ENCODE data around the gene SMO.
A peak's percentile ranks its signal among the peaks of the same experiment; 100 is the strongest.

SMO gene

GRCh38 chr7:129210256-129210988 lies 22.0 kb downstream of the SMO start:
- H3K9ac ChIP-seq (ENCODE audit: low read length): no peak overlapping the region
- TF ChIP-seq CTCF (IDR thresholded peaks at IDR 0.05; ENCODE audit: insufficient read depth, low read length, poor library complexity, severe bottlenecking) (peak; percentile 78), EZH2phosphoT487 (conservative IDR thresholded peaks at IDR 0.05; ENCODE audit: low read length) (no peak)
- H3F3A ChIP-seq (ENCODE audit: insufficient read depth): no peaks in the 10 kb centered on the region
- no peak overlapping the region for H3K27ac ChIP-seq (ENCODE audit: low read depth, low read length)
- H3K27me3 ChIP-seq (ENCODE audit: low read length): no peaks in the 10 kb centered on the region
- no peak overlapping the region for H3K4me3 ChIP-seq (ENCODE audit: insufficient read depth, low read length, poor library complexity, severe bottlenecking)
- H3K9me3 ChIP-seq (ENCODE audit: insufficient read depth, low read length): no peaks in the 10 kb centered on the region
- H3K4me2 ChIP-seq (ENCODE audit: low read depth, low read length, poor library complexity, severe bottlenecking): no peak overlapping the region
- no peaks in the 10 kb centered on the region for H4K20me1 ChIP-seq (ENCODE audit: low read depth, low read length)
- no peaks in the 10 kb centered on the region for H3K79me2 ChIP-seq (ENCODE audit: insufficient read depth, low read length)
- no peaks in the 10 kb centered on the region for H3K36me3 ChIP-seq (ENCODE audit: low read length)
- no peak overlapping the region for H2AFZ ChIP-seq (ENCODE audit: low read depth, low read length, severe bottlenecking)
- no peaks in the 10 kb centered on the region for H3K9me2 ChIP-seq (replicated peaks; ENCODE audit: insufficient read depth, low read length)

- Histone ChIP-seq H3K9me2 (replicated peaks; ENCODE audit: insufficient read depth, low read length) (no peaks in the 10 kb centered on the region), H3K4me3 (ENCODE audit: insufficient read depth, low read length, poor library complexity, severe bottlenecking) (no peak overlapping the region), H3K9ac (ENCODE audit: low read length) (no peak overlapping the region), H3K36me3 (ENCODE audit: low read length) (no peaks in the 10 kb centered on the region), H4K20me1 (ENCODE audit: low read depth, low read length) (no peaks in the 10 kb centered on the region), H3K9me3 (ENCODE audit: insufficient read depth, low read length) (no peaks in the 10 kb centered on the region), H2AFZ (ENCODE audit: low read depth, low read length, severe bottlenecking) (peak overlapping the region; percentile 56), H3K79me2 (ENCODE audit: insufficient read depth, low read length) (no peaks in the 10 kb centered on the region), H3F3A (ENCODE audit: insufficient read depth) (no peaks in the 10 kb centered on the region), H3K27me3 (ENCODE audit: low read length) (no peaks in the 10 kb centered on the region), H3K27ac (ENCODE audit: low read depth, low read length) (no peak overlapping the region), H3K4me2 (ENCODE audit: low read depth, low read length, poor library complexity, severe bottlenecking) (no peak overlapping the region)
- no peak for TF ChIP-seq EZH2phosphoT487 (conservative IDR thresholded peaks at IDR 0.05; ENCODE audit: low read length)
- no peak for TF ChIP-seq CTCF (IDR thresholded peaks at IDR 0.05; ENCODE audit: insufficient read depth, low read length, poor library complexity, severe bottlenecking)
These were observed 22.5 kb downstream of the SMO start for GRCh38 chr7:129210989-129211312.

DNA sequence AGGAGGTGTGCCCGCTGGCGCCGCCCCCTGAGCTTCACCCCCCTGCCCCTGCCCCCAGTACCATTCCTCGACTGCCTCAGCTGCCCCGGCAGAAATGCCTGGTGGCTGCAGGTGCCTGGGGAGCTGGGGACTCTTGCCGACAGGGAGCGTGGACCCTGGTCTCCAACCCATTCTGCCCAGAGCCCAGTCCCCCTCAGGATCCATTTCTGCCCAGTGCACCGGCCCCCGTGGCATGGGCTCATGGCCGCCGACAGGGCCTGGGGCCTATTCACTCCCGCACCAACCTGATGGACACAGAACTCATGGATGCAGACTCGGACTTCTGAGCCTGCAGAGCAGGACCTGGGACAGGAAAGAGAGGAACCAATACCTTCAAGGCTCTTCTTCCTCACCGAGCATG lies 23.7 kb downstream of the SMO start:
- Histone ChIP-seq H4K20me1 (ENCODE audit: low read depth, low read length) (no peaks in the 10 kb centered on the region), H3K4me3 (ENCODE audit: insufficient read depth, low read length, poor library complexity, severe bottlenecking) (no peak overlapping the region), H3K27ac (ENCODE audit: low read depth, low read length) (no peak overlapping the region), H3K36me3 (ENCODE audit: low read length) (no peaks in the 10 kb centered on the region), H3K9me2 (replicated peaks; ENCODE audit: insufficient read depth, low read length) (no peaks in the 10 kb centered on the region), H3F3A (ENCODE audit: insufficient read depth) (no peaks in the 10 kb centered on the region), H3K79me2 (ENCODE audit: insufficient read depth, low read length) (no peaks in the 10 kb centered on the region), H3K4me2 (ENCODE audit: low read depth, low read length, poor library complexity, severe bottlenecking) (no peak overlapping the region), H3K27me3 (ENCODE audit: low read length) (no peaks in the 10 kb centered on the region), H2AFZ (ENCODE audit: low read depth, low read length, severe bottlenecking) (peak overlapping the region; percentile 56), H3K9ac (ENCODE audit: low read length) (no peak overlapping the region), H3K9me3 (ENCODE audit: insufficient read depth, low read length) (no peaks in the 10 kb centered on the region)
- TF ChIP-seq EZH2phosphoT487 (conservative IDR thresholded peaks at IDR 0.05; ENCODE audit: low read length) (no peak), CTCF (IDR thresholded peaks at IDR 0.05; ENCODE audit: insufficient read depth, low read length, poor library complexity, severe bottlenecking) (no peak)

All from SU-DHL-6 (cell line).